Glomerular visceral epithelial cell (primary cell): ENCODE results near the gene SLC4A1.
A peak's percentile ranks its signal among the peaks of the same experiment; 100 is the strongest.

Source experiments
- DNase-seq: peaks from one replicate; pipeline ENCODE4 v3.0.0-alpha.2; 2016; ENCODE audit errors: extremely low spot score

Gene SLC4A1

DNA sequence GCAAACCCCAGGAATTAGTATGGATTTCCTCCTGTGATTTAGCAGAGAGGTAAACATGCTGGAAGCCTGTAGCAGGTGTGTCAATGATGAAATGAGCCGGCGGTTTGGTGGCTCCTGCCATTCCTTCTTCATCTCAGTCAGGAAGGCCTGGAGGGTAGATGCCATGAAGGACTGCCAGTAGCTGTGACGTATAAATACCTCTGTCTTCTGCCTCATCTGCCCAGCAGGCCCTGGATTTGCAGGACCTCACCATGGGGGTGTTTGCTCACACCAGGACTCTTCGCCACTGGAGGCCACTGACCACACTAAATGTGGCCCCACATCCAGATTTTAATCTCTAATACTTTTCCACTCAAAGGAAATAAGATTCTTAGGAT is 16.1 kb upstream of the SLC4A1 start:
- no peak for DNase-seq

DNA sequence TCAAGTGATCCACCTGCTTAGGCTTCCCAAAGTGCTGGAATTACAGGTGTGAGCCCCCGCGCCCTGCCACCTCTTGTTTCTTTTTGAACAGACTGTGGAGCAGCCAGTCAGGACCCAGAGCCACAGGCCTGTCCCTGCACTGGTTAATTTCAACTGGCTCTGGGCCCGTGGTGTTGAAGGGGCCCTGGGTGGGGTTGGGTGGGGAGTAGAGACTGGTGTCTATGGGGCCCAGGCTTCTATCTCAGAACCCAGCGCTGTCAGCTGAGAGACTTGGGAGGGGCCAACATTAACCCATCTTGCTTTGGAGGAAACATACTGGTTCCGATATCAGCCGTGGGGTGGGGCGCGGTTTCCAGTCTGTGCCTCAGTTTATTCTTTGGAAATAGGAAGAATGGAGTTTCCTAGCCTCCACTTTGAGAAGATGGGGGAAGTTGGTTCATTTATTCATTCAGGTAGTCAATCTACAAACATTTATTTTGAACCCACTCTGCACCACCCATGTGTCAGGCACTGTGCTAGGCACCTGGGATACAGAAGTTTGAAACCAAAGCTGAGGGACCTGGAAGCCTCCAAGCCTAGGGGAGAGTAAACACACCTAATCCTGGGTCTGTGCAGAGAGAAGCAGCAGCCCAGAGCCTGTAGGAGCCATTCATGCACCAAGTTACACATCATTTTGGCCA is 15.5 kb upstream of the SLC4A1 start:
- DNase-seq: no peak

DNA sequence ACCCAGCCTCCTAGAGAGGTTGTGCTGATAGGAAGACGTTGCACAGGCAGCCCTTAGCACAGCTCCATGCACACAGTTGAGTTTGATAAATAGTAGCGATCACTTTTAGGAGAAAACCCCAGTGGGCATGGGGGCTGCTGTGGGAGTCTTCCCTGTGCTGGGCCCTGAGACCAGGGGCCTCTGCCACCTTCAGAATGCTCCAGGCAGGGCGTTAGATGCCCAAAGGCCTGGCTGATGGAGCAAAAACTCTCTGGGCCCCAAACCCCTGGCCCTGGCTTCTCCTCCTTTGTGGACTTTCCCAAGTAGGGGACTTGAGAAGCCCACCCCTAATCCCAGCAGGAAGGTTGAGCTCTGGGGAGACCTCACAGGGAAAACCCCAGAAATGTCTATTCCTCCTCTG is 14.3 kb upstream of the SLC4A1 start:
- no peak for DNase-seq

DNA sequence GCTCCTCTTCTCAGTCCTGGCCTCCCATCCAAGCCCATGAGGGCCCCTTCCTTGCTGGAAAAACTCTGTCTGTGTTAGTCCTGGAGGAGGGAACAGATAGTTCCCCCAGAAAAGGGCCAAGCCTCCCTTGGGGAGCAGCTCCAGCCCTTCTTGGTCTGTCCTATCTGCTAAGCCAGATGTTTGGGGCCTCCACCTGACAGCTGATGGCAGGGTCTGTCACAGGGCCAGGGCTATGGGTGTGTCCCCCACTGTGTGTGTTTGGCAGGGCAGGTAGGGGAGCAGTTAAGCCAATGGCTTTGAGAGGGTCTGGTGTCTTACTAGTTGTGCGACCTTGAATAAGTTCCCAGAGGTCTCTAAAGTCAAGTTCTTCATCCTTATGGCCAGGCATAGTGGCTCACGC is 13.6 kb upstream of the SLC4A1 start:
- DNase-seq: no peak

DNA sequence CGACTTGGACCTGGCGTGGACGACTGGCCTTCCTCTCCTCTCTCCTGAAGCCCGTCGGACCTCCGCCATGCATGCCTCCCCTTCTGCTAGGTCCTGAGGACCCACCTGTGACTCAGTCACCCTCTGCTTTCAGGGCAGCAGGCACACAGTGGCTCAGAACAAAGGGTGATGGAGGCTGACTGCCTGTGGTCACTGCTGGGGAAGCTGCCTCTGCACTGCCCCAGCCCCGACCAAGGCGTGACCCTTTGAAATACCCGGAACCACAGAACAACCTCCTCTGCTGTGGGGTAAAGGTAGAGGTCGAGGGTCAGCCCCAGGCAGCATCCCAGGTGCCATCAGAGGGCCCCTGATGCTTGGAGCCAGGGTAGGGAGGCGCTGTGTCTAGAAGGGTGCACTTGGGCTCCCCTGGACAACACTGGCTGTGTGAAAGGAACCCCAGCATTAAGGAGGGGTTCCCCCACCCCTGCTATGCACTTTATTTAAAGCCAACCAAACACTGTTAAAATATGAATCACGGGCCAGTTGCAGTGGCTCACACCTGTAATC is 12.5 kb upstream of the SLC4A1 start:
- no peak for DNase-seq

DNA sequence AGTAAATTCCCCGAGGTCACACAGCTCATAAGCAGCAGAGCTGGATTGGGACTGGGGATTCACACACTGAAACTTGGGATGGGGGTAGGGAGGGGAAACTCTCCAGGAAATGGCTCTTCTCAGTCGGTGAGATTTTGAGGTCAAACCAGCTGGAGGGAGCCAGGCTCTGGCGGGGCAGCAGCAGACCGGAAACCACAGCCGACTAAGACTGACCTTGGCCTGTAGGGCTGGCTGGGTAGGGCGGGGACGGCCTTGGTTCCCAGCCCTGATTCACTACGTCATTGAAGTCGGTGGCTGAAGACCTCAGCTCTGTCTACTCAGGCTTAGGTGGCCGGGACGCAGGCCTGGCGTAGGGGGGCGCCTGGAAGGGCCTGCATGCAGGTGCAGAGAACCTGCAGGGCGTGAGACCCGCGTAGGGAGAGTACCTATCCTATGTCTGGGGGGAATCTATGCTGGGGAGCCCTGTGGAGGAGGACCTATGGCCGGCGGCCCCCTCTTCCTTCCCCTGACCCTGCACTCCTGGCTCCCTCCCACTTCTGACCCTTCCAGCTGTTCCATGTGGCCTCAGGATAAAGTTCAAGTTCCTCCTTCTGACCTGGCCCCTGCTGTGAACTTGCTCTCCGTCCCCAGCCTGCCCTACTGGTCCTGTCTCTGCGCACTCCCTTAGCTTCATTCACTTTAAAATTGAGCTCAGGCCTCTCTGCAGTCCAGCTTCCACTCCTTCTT is 11.9 kb upstream of the SLC4A1 start:
- peak; percentile 95 for DNase-seq

DNA sequence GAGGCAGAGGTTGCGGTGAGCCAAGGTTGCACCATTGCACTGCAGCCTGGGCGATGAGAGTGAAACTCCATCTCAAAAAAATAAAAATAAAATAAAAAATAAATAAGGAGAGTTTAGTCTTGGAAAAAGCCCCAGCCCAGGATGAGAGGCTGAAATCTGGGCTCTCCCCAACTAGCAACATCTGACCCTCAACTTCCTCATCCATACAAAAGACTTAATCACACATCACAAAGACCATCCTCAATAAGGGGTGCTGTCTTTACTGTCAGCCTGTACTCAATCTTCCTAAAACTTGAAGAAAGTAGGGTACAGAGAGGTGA is 11.4 kb upstream of the SLC4A1 start:
- DNase-seq: no peak

- DNase-seq: no peak
Measured at GRCh38 chr17:44277976-44278375, 10.0 kb upstream of the SLC4A1 start.

- no peak for DNase-seq
Measured at GRCh38 chr17:44273607-44274006, 5.7 kb upstream of the SLC4A1 start.

DNA sequence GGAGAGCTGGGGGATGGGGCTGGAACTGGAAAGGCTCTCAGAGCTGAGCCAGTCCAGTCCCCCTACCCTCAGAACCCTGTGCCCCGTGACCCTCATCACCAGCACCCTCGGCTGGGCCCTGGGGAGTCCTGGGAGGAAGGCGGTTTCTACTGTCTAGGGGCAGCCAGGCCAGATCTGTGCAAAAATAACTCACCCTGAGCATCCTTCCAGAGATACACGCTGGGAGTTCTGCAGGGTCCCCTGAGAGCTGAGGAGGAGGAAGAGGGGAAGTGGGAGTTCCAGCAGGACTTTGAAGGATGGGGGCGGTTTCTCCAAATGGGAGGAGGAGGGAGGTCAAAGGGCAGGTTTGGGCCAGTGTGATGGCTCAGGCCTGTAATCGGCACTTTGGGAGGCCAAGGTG is 5.0 kb upstream of the SLC4A1 start:
- no peak for DNase-seq

GRCh38 chr17:44272321-44272951 is 4.5 kb upstream of the SLC4A1 start:
- no peak for DNase-seq

DNA sequence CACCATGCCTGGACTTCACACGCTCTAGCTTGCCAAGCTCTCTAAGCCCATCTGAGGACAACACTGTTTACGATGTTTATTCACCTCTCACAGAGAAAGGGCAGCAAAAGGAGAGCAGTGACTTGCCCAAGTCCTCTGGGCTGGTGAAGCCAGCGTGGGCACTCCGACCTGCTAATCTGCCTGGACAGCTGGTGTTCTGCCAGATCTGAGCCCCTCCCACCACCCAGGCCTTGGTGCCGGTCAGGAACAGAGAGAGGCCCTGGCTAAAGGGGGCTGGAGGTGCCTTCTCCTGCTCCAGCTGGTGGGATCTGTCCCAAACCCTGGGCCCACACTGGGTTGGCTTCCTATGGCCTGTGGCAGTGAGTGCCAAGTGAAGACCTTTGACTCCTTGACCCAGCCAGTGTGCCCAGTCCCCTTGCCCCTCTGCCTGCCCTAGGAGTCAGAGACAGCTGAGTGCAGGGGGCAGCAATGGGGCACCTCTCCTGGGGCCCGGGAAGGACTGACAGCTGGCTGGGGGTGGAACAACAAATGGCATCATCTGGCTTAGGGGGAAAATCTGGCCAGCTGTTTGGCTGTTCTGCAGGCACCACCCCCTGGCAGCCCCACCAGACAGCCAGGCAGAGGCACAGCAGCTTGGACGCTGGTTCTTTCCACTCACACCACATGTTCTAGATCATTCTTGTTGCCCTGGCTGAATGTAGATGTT is 1.8 kb upstream of the SLC4A1 start:
- no peak for DNase-seq

- no peak for DNase-seq
Measured at GRCh38 chr17:44268709-44269534, 987 bp upstream of the SLC4A1 start.

GRCh38 chr17:44267165-44267455 is 825 bp downstream of the SLC4A1 start:
- no peak for DNase-seq

DNA sequence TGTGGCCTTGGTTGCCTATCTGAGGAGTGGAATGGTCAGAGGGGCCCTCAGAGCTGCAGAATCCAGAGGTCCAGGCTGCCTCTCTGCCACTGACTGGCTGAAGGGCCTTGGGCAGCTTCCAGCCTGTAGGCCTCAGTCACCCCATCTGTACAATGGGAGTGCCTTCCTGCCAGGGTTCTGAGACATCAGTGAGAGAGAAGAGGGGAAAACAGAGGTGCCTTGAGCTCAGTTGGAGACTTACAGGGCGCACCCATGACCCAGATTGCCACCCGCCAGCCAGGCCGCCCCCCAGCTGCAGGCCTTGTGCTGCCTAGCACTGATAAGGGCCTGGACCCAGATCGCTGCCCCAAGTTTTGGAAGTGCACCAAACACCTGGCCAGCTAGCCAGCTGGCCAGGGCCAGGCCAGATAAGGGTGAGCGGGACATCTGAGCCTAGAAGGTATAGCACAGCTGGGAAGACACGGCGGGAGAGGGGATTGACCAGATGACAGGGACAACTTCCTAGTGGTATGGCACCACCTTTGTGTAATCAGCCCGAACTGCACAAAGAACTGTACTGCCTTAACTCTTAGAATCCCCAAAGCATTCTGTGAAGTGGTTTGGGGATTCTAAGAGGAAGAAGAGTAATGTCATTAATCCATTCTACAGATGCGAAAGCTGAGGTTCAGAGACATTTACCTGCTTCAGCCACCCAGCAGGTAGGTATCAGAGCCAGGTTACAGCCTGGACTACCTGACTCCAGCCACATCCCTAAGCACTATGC is 1.4 kb downstream of the SLC4A1 start:
- no peak for DNase-seq

GRCh38 chr17:44263345-44263902 is 4.5 kb downstream of the SLC4A1 start:
- DNase-seq: no peak

DNA sequence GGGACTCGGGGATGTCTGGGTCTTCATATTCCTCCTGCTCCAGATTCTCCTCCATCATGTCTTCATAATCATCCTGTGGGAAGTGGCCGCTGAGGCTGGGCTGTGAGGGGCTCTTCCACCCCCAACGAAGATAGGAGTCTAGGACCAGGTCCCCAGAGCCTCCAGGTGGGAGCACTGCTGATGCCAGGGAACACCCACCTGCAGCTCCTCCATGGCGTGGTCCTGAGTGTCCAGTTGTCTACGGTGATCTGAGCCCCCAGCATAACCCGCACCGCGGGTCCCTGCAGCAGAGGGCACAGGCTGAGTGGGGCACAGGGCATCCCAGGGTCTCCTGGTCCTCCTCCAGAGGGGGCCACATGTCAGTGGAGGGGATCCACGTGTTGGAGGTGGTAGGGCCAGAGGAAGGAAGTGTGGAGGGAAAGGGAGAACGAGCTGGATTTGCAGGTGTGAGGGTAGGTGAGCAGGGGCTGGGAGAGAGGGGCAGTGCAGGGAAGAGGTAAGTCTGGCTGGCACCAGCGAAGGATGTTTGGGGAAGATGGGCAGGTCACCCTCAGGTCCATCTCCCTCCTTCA is 5.2 kb downstream of the SLC4A1 start:
- no peak for DNase-seq

GRCh38 chr17:44260296-44260695 is 7.6 kb downstream of the SLC4A1 start:
- DNase-seq: no peak

- no peak for DNase-seq
Measured at GRCh38 chr17:44258811-44259351, 9.1 kb downstream of the SLC4A1 start.
